Muscle layer of colon (tissue), 2 donors: ENCODE measurements around the gene RBMX.

ENCODE experiments used
- H3K27ac ChIP-seq: one replicate; pipeline ENCODE4 v1.7.0; 2013; ENCODE audit warnings: low read depth, mild to moderate bottlenecking, low read length, moderate library complexity
- H3K27me3 ChIP-seq, 2 donors: one replicate each; pipeline ENCODE4 v1.7.0; 2013; ENCODE audit warnings: low read length in 2 of 2, mild to moderate bottlenecking in 2 of 2; ENCODE audit not compliant: insufficient read depth in 2 of 2, control insufficient read depth in 1 of 2
- H3K36me3 ChIP-seq: one replicate; pipeline ENCODE4 v1.7.0; 2013; ENCODE audit warnings: mild to moderate bottlenecking, low read length; ENCODE audit not compliant: insufficient read depth
- H3K4me1 ChIP-seq: one replicate; pipeline ENCODE4 v1.7.0; 2013; ENCODE audit warnings: mild to moderate bottlenecking, low read length; ENCODE audit not compliant: insufficient read depth
- H3K4me3 ChIP-seq, 2 donors: one replicate each; pipeline ENCODE4 v1.7.0; 2013; ENCODE audit warnings: low read length in 2 of 2, low read depth in 1 of 2, mild to moderate bottlenecking in 1 of 2, moderate library complexity in 1 of 2
- H3K9ac ChIP-seq: one replicate; pipeline ENCODE4 v1.7.0; 2013; ENCODE audit warnings: low read length
- H3K9me3 ChIP-seq: one replicate; pipeline ENCODE4 v1.7.0; 2013; ENCODE audit warnings: mild to moderate bottlenecking, low read length
- donor health status: abdominal sarcoma.
- donor health status: Adenocarcinoma of cecum.

RBMX gene

GRCh38 chrX:136828830-136829229, 51.7 kb downstream of the RBMX start:
- Histone ChIP-seq H3K4me1 (no peaks in the 10 kb centered on the region), H3K27ac (no peak overlapping the region), H3K27me3 (no peaks in the 10 kb centered on the region), H3K36me3 (no peaks in the 10 kb centered on the region), H3K9me3 (no peaks in the 10 kb centered on the region), H3K9ac (no peak overlapping the region), H3K4me3 (no peak overlapping the region)

GRCh38 chrX:136827026-136827425, 53.5 kb downstream of the RBMX start:
- Histone ChIP-seq H3K27me3 (no peaks in the 10 kb centered on the region), H3K9ac (no peak overlapping the region), H3K36me3 (no peaks in the 10 kb centered on the region), H3K4me1 (no peaks in the 10 kb centered on the region), H3K9me3 (no peaks in the 10 kb centered on the region), H3K4me3 (no peak overlapping the region), H3K27ac (no peak overlapping the region)

- Histone ChIP-seq H3K27me3 (no peaks in the 10 kb centered on the region), H3K4me3 (no peak overlapping the region), H3K9me3 (no peaks in the 10 kb centered on the region), H3K36me3 (peaks cover 2% of the 10 kb centered on the region), H3K4me1 (no peaks in the 10 kb centered on the region), H3K27ac (no peak overlapping the region), H3K9ac (no peak overlapping the region)
Observed at GRCh38 chrX:136825771-136826170, 54.8 kb downstream of the RBMX start.
